HL-60 (cell line): Measurements from ENCODE around the gene MASP1.

ENCODE experiments used
- GABPA ChIP-seq: IDR thresholded peaks from 2 replicates; pipeline ENCODE4 v1.6.1; 2012; ENCODE audit warnings: low read depth
- POLR2AphosphoS5 ChIP-seq: IDR thresholded peaks from 2 replicates; pipeline ENCODE4 v1.6.1; 2012; ENCODE audit warnings: low read depth
- TF ChIP-seq, protein P1 (sequence below): IDR thresholded peaks from one replicate; pipeline ENCODE4 v1.5.1; 2011; ENCODE audit warnings: low read length, control low read depth, inconsistent platforms; ENCODE audit not compliant: insufficient read depth
- TF ChIP-seq, protein P2 (sequence below): IDR thresholded peaks from 2 replicates; pipeline ENCODE4 v1.6.1; 2012; ENCODE audit warnings: low read depth; ENCODE audit not compliant: insufficient replicate concordance

DNA sequence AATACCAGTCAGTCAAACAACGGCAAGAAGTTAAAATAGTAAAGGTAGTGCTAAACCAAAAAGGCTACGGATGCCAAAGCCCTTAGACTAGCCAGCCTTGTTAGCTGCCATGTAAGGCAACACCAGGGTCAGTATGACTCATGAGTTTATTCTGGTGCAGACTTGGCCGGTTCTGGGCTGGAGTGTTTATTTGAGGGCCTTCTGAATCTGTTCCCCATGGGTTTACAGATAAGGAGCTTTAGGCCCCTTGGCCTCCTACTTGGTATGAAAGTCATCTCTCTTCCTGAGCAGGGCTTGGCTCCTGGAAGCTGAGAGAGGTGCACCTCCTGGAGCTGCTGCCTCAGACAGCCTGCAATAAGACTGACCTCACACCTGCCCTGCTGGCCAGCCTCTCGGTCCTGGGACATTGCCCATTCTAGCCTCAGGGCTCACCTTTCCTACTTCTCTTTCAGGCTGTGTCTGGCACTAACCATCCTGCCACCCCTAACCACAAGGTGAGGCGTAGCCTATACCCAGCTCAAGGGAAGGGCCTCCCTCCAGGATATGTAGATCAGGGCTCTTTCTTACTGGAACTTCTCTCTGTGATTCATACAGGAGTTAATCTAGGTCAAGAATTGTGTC, 104.6 kb downstream of the MASP1 start:
- TF ChIP-seq, protein P1, sequence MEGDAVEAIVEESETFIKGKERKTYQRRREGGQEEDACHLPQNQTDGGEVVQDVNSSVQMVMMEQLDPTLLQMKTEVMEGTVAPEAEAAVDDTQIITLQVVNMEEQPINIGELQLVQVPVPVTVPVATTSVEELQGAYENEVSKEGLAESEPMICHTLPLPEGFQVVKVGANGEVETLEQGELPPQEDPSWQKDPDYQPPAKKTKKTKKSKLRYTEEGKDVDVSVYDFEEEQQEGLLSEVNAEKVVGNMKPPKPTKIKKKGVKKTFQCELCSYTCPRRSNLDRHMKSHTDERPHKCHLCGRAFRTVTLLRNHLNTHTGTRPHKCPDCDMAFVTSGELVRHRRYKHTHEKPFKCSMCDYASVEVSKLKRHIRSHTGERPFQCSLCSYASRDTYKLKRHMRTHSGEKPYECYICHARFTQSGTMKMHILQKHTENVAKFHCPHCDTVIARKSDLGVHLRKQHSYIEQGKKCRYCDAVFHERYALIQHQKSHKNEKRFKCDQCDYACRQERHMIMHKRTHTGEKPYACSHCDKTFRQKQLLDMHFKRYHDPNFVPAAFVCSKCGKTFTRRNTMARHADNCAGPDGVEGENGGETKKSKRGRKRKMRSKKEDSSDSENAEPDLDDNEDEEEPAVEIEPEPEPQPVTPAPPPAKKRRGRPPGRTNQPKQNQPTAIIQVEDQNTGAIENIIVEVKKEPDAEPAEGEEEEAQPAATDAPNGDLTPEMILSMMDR: no peak
- TF ChIP-seq, protein P2, sequence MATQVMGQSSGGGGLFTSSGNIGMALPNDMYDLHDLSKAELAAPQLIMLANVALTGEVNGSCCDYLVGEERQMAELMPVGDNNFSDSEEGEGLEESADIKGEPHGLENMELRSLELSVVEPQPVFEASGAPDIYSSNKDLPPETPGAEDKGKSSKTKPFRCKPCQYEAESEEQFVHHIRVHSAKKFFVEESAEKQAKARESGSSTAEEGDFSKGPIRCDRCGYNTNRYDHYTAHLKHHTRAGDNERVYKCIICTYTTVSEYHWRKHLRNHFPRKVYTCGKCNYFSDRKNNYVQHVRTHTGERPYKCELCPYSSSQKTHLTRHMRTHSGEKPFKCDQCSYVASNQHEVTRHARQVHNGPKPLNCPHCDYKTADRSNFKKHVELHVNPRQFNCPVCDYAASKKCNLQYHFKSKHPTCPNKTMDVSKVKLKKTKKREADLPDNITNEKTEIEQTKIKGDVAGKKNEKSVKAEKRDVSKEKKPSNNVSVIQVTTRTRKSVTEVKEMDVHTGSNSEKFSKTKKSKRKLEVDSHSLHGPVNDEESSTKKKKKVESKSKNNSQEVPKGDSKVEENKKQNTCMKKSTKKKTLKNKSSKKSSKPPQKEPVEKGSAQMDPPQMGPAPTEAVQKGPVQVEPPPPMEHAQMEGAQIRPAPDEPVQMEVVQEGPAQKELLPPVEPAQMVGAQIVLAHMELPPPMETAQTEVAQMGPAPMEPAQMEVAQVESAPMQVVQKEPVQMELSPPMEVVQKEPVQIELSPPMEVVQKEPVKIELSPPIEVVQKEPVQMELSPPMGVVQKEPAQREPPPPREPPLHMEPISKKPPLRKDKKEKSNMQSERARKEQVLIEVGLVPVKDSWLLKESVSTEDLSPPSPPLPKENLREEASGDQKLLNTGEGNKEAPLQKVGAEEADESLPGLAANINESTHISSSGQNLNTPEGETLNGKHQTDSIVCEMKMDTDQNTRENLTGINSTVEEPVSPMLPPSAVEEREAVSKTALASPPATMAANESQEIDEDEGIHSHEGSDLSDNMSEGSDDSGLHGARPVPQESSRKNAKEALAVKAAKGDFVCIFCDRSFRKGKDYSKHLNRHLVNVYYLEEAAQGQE: no peak
- TF ChIP-seq POLR2AphosphoS5 (no peak), GABPA (no peak)
